ENCODE results near the gene CASD1.

DNA sequence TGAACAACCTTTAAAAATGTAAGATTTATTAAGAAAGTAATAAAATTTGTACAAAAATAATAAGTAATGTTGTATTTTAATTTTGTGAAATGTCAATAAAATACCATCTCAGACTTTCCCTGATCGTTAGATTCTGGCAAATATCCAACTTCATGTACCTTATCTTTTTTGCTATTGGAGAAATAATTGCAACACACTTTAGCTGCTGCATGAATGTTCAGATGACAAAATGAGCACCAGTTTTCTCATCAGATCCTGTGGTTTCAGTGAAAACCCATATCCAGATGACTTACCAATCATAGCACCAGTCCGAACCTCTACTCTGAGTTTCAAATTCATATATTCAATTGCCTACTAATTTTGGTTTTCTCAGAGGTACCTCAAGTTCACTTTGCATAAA is 69.9 kb downstream of the CASD1 start:
- TF ChIP-seq EZH2 (IDR thresholded peaks at IDR 0.05; ENCODE audit: insufficient read depth, poor library complexity, severe bottlenecking) (no peak), EZH2phosphoT487 (IDR thresholded peaks at IDR 0.05; ENCODE audit: insufficient read depth, low read depth) (no peak)
